Stimulated activated CD4-positive, alpha-beta T cell treated with anti-CD3 and anti-CD28 coated beads, Interleukin-1b, Interleukin-23, amount 100 ng/mL, for 24 hours (primary cell): ENCODE data around the gene CRIP2.

ENCODE experiments used
- DNase-seq, 4 experiments: peaks; one replicate each; pipeline ENCODE4 v3.0.0-alpha.2; 2020; ENCODE audit warnings: low read depth in 4 of 4, low spot score in 1 of 4

Gene CRIP2

DNA sequence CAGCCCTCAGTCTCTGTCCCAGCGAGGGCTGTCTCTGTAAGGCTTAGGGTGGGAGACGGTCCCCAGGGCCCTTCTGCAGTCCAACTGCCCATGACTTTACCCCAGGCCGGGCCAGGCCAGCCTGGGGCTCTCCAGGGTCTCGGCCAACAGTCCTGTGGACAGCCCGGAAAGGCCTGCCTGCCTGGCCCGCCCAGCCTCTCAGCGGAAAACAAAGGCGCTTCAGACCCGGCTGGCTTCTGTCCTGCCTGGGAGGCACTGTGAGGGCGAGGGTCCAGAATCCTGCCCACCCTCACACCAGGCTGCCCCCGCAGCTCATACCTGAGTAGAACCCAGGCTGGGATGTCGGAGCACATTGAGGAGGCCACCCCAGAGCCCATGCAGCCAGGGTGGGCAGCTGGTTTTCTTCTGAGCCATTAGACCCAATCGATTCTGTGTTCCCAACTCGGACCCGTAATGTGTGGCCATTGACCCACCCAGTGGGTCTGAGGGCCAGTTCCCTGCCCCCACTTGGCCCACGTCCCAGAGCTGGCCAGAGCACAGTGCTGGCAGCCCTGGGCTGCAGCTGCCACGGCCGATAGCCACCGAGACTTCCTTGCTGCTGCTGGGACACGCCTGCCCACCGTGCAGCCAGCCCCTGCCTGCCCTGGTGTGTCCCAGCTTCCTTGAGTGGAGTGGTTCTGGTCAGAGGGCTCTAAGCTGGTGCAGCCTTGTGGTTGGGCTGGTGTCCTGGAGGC lies 1.6 kb downstream of the CRIP2 start:
- no peak for DNase-seq

DNA sequence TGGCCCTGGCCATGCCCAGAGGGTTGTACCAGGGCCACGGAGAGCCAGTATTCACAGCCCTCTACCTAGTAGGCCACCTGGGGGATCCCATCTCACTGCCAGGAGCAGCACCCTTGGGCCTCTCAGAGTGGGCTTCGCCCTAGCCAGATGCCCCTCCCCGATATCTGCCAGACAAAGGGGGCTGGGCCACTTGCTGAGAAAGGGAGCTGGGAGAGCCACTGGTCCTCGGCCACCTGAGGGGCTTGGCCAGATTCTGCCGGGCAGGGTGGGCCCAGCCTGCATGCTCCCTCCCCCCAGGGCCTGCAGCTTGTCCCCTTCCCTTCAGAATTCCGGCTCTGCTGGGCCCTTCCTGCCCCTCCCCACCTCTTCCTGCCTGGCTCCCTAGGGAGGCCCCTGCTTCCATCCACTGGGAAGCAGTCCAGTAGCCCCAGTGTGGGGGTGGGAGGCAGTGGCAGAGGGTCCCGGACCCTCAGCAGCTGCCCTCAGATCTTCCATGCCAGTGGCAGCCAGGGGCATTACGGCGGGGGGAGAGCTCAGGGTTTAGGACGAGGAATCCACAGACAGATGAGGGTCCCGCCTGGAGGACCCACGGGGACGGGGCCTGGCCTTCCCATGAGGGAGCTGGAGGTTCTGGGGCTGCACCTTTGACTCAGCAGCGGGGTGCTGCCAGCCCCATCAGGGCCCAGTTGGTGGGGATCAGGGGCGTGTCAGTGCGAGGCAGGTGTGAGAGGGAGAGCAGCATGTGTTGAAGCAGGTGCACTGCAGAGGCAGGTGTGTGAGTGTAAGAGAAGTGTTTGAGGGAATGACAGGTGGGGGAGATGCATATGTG lies 2.4 kb downstream of the CRIP2 start:
- DNase-seq, result no peak

DNA sequence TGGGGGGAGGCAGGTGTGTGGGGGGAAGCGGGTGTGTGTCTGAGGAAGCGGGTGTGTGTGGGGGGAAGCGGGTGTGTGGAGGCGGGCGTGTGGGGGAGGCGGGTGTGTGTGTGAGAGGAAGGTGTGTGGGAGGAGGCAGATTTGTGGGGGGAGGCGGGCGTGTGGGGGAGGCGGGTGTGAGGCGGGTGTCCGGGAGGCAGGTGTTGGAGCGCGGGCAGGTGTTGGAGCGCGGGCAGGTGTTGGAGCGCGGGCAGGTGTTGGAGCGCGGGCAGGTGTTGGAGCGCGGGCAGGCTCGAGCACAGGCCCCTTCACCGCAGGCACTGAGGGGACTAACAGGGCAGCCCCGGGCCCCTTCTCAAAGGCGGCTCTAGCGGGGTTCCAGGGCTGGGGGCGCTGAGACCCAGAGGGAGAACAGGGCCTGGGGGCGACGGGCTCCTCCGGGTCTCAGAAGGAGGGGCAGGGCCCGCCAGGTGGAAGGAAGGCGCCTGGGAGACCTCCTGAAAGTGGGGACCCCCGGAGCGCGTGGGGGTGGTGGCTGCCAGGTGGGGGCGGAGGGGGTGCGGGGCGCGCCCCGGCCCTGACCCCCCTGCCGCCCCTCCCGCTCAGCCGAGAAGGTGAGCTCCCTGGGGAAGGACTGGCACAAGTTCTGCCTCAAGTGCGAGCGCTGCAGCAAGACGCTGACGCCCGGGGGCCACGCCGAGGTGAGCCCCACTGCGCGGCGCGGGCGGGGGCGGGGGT lies 3.2 kb downstream of the CRIP2 start:
- no peak for DNase-seq

DNA sequence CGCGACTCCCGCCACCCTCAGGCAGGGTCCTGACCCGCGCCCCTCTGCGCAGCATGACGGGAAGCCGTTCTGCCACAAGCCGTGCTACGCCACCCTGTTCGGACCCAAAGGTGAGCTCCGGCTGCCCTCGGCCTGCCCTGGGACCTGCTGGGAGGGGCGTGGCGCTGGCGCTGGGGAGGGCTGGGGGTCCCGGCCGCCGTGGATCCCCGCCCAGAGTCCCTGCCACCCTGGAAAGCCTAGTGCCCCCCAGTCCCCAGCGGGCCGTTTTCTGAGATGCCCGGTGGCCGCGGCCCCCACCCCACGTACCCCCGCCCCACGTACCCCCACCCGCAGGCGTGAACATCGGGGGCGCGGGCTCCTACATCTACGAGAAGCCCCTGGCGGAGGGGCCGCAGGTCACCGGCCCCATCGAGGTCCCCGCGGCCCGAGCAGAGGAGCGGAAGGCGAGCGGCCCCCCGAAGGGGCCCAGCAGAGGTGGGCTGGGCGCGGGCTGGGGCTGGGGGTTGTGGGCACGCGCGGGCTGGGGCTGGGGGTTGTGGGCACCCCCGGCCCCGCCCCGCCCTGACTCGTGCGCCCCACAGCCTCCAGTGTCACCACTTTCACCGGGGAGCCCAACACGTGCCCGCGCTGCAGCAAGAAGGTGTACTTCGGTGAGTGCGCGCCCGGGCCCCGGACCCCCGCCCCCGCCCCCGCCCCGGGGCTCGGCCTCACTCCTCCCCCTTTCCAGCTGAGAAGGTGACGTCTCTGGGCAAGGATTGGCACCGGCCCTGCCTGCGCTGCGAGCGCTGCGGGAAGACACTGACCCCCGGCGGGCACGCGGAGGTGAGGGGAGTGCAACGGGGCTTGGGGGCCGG lies 4.0 kb downstream of the CRIP2 start:
- DNase-seq, result no peak

DNA sequence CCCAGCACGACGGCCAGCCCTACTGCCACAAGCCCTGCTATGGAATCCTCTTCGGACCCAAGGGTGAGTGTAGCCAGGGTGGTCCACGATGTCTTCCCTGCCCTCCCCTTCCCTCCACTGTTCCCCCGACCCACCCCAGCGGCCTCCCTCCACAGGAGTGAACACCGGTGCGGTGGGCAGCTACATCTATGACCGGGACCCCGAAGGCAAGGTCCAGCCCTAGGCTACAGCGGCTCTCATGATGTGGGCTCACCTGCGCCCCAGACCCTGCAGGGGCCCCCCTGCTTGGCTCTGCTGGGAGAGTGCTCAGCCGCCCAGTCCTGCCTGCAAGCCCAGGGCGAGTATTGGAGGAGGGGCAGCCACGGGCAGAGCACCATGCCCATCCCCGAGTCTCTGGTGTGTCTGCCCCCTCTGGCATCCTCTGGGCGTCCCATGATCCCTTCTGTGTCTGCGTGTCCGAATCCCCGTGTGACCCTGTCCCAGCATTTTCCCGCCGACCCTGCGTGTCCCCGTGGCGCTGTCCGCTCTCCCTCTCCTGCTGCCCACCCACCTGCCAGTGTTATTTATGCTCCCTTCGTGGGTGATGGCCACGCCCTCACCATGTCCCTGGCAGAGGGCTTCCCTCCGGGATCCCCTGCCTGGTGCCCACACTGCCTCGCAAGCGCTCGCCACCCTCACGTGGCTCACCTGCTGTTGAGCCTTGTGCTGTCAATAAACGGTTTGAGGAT lies 5.0 kb downstream of the CRIP2 start:
- no peak for DNase-seq

DNA sequence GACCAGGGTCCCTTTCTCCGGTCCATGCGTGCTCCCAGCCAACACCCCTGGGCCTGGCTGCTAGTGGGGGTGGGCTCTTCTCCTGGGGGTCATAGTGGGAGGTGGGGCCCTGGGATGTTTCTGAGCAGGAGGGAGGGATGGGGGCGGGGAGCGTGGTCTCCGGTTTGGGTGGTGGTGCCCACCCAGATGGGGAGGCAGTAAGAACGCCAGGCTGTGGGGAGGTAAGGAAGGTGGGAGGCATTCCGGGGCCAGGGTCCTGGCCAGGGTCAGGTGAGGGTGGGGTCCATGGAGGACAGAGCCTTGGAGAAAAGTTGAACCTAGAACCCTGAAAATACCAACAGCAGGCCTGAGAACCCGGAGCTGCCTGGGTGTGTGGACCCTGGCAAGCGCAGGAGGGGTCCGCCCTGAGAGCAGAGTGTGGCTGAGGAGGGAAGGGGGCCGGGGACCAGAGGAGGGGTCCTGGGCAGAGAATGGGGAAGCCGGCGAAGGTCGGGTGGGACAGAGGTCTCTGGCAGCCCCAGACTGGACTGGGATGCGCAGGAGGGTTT lies 5.7 kb downstream of the CRIP2 start:
- no peak for DNase-seq

DNA sequence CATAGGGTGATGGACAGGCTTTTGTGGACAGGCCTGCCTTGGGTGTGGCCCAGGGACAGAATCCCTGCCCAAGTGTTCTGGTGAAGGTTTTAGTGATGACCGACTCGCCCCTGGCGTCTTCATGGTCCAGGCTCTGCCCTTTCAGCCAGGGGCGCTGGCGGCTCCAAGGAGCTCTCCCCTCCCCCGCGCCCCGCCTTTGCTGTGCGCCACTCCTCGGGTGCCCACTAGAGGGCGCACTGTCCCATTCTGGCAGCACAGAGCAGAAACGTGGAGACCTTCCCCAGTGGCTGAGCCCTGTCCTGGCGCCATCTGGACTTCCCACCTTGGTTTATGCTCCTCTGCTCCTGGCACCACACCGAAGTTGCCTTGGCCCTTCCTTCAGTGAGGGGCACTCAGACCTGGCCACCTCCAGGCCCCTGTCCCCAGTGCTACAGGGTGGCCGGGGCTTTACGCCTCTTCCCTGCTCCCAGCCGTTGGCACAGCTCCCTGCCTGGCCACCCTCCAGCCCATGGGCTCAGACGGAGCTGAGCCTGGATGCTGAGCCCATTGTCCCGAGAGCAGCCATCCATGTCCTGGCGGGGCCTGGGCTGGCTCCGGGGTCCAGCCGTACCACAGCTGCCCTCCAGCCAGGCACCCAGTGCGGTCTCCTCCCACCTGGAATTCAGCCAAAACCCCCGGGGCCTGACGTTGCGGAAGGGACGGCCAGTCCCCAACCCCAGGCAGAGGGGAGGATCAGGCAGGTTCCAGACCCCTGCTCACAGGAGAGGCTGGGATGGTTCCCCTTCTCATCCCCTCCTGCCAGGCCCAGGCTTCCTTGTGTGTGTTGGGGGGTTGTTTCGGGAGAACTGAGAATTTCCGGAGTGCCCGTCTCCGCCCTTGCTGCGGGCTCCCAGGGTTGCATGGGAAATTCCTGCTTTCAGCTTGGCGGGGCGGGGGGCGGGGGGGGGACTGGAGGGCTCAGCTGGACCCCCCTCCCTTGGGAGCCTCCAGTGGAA lies 6.5 kb downstream of the CRIP2 start:
- peak; percentile 79 to 84 (median 82) for DNase-seq

DNA sequence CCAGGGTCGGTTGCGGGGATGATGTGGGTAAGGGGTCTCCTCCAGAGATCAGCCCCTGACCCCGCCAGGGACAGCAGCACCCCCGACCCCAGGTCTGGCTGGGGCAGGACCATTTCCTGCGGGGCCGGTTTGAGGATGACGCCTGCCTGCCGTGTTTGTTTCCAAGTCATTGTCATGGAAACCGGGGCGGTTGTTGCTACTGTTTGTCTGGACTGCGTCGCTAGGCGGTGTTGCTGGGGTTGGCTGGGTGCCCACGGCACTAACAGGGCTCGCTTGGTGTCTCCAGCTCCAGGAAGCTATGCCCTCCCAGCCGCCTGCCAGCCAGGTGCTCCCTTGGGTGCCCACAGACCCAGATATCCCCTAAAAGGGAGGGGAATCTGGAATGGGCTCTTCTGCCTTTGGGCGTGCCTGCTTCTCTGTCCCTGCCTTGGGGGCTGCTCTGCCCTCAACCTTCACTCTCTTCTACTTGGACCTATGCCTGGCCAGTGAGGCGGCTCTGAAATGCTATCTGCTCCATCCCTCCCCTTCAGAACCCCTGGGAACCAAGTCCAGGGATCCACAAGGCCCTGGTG lies 7.4 kb downstream of the CRIP2 start:
- peak; percentile 61 to 82 (median 80) for DNase-seq

DNA sequence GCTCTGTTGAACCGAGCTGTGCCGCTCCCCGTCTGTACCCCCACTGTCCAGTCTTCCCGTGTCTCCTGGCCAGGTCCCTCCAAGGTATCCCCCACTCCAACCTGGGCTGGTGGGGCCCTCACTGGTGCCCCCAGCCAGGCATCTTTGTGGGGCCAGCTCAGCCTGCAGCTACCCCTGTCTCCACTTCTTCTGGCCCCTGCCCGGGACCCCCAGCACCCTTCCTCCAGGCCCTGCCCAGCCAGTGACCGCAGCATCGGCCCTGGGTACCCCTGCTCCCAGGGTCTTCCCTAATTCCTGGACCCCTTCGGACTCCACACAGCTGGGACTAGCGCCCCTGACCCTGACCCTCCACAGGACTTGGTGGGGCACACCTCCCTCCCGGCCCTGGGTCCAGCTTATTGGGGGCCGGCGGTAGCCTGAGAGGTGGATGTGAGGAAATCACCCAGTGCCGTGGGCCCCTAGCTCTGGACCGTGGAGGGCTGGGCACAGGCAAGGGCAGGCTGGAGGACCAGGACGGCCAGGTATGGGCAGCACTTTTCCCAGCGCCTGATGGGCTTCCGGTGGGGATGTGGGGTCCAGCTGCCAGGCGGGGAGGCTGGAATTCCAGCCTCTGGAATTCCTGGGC lies 8.0 kb downstream of the CRIP2 start:
- no peak for DNase-seq

DNA sequence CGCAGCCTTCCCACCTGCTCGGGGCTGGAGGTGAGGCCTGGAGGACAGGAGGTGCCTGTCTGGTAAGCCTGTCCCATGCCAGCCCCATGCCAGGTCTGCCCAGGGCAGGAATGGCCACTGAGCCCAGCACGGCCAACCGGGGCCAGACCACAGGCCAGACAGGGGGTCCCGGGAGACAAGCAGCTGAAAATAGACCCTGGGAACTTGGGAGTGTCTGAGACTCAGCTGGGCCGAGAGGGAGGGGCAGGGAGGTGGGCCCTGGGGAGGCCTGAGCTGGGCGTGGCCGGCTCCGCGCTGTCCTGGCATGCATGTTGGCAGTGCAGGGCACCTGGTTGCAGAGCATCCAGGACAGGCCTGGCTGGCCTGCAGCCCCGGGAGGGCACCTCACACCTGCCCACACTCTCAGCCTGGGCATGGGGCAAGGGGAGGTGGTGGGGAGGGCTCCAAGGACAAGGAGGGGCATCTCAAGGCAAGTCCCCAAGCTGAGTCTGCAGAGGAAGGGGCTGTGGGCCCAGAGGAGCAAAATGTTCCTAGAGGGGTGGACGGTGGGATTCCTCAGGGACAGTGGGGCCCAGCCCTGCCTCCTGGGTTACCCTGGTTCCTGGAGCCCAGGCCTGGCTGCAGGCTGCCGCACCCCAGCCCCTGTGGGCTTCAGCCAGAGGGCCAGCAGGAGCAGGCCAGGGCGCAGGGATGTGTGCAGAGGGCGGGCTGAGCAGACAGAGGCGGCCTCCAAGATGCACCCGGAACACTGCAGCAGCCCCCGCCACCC lies 8.9 kb downstream of the CRIP2 start:
- no peak for DNase-seq

DNA sequence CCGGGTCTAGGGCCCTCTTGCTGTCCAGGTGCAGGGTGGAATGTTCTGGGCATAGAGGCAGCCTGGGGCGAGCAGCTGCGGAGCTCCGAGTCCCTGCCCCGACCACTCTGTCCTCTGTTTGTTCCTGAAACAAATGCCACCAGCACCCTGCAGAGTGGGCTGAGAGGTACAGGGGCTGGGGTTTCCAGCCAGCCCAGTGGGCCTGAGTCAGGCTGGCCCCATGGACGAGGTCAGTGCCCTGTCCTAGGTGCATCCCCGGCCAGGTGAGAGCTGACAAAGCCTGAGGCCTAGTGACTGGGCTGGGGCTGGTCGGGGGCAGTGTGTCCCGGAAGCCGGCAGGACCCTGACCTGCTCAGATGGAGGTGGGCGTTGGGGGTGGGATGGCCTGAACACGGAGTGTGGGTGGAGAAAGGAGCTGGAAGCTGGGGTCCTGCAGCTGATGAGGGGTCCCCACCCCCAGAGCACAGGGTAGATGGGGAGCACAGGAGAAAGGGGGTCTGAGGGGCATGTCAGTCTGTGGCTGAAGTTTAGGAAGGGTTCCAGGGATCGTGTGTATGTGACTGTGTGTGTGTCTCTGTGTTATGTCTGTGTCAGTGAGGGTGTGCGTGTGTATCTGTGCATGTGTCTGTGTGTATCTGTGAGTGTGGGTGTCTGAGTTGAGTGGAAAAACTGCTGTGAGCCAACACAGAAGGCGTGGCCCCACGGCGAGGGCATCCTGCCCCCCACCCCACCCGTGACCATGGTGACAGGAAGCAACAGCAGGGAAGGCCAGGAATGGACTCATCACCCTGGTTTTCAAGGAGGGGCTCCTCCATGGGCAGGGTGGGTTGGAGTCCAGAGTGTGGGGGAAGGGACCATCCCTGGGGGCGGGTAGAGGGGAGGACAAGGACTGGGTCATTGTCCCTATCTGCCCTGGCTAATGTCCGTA lies 9.7 kb downstream of the CRIP2 start:
- no peak for DNase-seq

DNA sequence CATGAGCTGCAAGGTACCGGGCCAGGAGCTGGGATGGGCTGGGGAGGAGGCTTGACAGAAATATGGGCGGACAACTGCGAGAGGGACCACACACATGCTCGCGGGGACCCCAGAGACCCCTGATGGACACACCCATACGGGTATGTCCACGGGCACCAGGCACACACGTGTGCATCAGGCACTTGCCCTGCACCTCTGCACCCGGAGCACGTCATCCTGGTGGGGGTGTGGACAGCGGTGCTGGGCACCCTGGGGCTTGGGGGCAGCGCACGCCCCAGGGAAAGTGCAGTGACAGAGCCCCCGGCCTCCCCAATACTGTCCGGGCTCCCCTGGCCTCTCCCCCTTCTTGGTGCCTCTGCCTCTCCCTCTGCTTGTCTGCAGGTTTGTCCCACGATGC lies 10.4 kb downstream of the CRIP2 start:
- no peak for DNase-seq

DNA sequence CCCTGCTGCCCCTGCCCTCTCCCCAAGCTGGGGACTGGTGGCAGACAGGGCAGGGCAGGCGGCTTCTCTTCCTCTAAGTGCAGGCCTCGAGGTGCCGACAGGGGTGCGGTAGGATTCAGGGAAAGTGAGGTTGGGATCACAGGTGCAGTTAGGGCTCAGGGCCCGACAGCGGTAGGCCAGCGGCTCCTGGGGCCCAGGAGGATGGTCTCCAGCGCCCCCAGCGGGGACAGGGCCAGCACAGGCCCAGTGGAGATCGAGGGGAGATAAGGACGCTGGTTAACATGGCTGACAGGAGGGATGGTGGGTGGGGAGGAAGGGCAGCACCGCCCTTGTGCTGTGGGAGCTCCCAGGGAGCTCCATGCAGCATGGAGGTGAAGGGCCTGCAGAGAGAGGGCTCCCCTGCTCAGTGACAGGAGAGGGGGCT lies 11.1 kb downstream of the CRIP2 start:
- no peak for DNase-seq

DNA sequence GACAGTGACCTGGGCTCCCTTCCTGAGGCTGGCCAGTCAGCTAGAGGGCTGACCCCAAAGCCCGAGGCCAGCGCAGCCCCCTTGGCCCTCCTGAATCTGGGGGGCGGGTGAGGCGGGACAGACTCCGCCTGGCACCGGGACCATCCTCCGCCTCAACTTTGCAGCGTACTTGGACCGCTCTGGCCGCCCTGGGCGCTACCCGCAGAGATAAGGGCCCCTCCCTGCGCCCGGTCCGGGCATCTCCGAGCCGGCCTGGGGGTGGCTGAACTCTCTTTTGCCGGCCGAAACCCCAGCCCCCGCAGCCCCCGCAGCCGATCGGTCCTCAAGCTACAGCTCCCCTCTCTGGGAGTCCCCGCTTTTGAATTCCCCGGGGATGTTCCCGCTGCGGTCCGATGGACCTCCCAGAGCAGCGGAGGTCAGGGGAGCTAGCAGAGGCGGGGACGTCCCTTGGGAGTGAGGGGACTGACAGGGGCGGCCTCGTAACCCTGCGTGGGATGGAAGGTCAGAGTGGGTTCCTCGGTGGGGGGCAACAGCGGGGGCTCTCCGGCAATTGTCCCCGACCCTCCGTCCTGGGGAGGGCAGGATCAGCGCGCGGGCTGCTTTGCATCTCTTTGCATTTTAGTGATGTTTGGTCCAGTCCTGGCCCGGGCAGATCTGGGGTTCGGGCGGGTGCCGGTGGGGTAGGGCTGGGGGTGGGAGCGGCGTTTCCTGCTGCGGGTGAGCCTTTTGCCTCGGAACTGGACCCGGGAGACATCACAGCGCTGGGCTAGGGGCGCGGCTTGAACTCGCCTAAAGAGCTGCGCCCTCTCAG lies 11.7 kb downstream of the CRIP2 start, which contains the start of gene CRIP1:
Gene CRIP1, plus strand, starts transcription at position 724 of the 811 bp plus-strand sequence. CDS start 374 bp downstream, outside the sequence.
- no peak for DNase-seq

DNA sequence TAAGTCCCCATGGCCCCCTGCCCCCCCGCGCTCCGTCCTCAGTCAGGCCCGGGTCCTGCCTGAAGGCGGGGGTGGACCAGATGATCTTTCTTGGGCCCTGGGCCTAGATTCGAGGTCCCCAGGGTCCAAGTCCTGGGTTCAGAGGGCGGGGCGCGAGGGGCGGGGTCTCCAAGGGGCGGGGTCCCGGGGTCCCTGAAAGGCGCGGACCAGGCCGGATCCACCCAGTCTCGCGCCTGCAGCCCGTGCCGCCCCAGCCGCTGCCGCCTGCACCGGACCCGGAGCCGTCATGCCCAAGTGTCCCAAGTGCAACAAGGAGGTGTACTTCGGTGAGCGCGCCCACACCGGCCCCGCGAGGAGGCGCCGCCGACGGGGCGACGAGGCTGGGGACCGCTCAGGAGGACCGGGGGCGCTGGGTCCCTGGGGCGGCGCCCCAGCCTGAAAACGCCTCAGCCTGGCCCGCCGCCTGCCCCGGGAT lies 12.4 kb downstream of the CRIP2 start:
- no peak for DNase-seq
